ENCODE measurements around the gene PXN. TPM values are rescaled to one million over a fixed set of nuclear protein-coding genes. Genes with fewer than 3 reads are reported as not detected.
A peak's percentile ranks its signal among the peaks of the same experiment; 100 is the strongest.

Gene PXN
- total RNA-seq, 2 donors from 2014 or later: 34.7 to 76.7 TPM

DNA sequence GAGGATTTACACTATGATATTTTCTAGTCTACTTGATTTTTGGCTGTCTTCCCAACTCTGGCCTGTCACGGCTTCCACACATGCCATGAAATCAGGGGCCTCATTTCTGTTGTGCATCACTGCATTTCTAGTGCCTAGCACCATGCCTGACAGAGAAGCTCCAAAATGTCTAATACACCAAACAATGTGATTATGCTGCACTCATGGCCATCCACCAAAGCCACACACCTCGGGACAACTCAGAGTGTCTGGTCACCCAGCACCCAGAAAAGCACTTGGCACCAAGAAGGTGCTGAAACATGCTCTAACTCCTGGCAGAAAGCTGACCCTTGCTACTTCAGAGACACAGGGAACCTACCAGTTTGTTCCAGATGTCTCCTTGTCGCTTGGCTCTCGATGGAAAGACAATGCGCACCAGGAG lies 82.3 kb downstream of the PXN start:
- Histone ChIP-seq H3K36me3 (peaks cover 61% of the 10 kb centered on the region), H3K9me3 (no peaks in the 10 kb centered on the region), H3K4me3 (no peak overlapping the region), H3K4me1 (peaks cover 0 to 6% of the 10 kb centered on the region in 2 donors), H3K27ac (peak overlapping the region in 1 of 2 donors; percentile 20), H3K27me3 (no peaks in the 10 kb centered on the region)
- DNase-seq (ENCODE audit: low spot score): no peak
- TF ChIP-seq, protein P1, sequence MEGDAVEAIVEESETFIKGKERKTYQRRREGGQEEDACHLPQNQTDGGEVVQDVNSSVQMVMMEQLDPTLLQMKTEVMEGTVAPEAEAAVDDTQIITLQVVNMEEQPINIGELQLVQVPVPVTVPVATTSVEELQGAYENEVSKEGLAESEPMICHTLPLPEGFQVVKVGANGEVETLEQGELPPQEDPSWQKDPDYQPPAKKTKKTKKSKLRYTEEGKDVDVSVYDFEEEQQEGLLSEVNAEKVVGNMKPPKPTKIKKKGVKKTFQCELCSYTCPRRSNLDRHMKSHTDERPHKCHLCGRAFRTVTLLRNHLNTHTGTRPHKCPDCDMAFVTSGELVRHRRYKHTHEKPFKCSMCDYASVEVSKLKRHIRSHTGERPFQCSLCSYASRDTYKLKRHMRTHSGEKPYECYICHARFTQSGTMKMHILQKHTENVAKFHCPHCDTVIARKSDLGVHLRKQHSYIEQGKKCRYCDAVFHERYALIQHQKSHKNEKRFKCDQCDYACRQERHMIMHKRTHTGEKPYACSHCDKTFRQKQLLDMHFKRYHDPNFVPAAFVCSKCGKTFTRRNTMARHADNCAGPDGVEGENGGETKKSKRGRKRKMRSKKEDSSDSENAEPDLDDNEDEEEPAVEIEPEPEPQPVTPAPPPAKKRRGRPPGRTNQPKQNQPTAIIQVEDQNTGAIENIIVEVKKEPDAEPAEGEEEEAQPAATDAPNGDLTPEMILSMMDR (IDR thresholded peaks at IDR 0.05): no peak

DNA sequence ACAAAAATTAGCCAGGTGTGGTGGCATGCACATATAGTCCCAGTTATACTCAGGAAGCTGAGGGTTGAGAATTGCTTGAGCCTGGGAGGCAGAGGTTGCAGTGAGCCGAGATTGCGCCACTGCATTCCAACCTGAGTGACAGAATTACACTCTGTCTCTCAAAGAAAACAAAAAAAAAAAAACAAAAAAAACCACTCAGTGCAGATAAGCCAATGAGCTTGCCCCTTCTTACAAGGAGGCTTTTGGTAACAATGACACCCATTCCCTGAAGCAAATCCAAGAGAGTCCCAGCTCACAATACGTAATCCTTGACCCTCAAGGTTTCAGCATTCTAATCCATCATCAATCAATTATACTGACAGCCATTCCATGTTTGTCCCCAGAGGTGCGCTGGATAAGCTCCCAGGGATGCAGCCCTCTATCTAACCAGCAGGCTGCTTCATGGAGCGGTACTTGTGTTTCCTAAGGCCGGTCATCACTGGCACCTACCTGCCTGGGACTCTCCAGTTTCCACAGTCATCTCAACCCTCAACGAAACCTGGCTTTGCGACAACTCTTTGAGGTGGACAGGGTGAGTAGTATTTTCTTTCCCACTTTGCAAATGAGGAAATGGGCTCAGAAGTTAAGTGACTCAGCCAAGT lies 83.4 kb downstream of the PXN start:
- H3K4me1 ChIP-seq: peaks cover 0 to 6% of the 10 kb centered on the region in 2 donors
- TF ChIP-seq, protein P1 (IDR thresholded peaks at IDR 0.05): no peak
- DNase-seq (ENCODE audit: low spot score): no peak
- no peaks in the 10 kb centered on the region for H3K9me3 ChIP-seq
- no peaks in the 10 kb centered on the region for H3K27me3 ChIP-seq
- peaks cover 72% of the 10 kb centered on the region for H3K36me3 ChIP-seq
- H3K27ac ChIP-seq: no peak overlapping the region
- no peak overlapping the region for H3K4me3 ChIP-seq

DNA sequence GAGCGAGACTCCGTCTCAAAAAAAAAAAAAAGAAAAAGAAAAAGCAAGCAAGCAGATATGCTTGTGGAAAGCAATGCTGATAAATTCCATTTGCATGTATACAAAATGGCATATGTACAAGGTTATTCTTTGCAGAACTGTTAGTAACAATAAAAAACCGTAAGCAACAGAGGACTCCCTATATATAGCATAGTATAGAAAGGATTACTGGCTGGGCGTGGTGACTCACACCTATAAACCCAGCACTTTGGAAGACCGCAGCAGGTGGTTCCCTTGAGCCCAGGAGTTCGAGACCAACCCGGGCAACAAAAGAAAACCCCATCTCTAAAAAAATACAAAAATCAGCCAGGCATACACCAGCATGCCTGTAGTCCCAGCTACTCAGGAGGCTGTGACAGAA lies 84.6 kb downstream of the PXN start:
- H3K4me1 ChIP-seq: peaks cover 0 to 6% of the 10 kb centered on the region in 2 donors
- no peaks in the 10 kb centered on the region for H3K9me3 ChIP-seq
- H3K4me3 ChIP-seq: no peak overlapping the region
- TF ChIP-seq, protein P1 (IDR thresholded peaks at IDR 0.05): no peak
- DNase-seq (ENCODE audit: low spot score): no peak
- no peak overlapping the region for H3K27ac ChIP-seq
- peaks cover 73% of the 10 kb centered on the region for H3K36me3 ChIP-seq
- no peaks in the 10 kb centered on the region for H3K27me3 ChIP-seq

DNA sequence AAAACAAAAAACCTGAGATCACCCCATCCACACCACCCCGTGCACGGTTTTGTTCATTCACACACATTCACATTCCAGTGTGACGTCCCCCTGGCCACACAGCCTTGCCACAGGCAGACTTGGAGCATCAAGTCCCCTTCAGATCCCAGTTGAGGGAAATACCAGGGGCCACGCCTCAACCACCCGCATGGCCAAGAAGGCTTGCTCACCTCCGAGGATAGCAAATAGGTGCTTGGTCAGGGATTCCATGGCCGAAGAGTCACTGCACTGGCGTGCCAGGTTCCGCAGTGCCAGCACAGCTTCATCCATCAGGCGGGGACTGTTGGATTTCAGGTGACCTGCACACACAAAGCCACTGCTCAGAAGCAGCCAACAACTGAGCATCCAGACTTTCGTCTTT lies 90.0 kb downstream of the PXN start:
- Histone ChIP-seq H3K36me3 (peaks cover 90% of the 10 kb centered on the region), H3K27me3 (no peaks in the 10 kb centered on the region), H3K9me3 (no peaks in the 10 kb centered on the region), H3K27ac (no peak overlapping the region), H3K4me1 (no peaks in the 10 kb centered on the region), H3K4me3 (no peak overlapping the region)
- TF ChIP-seq, protein P1 (IDR thresholded peaks at IDR 0.05): no peak
- DNase-seq (ENCODE audit: low spot score): no peak

DNA sequence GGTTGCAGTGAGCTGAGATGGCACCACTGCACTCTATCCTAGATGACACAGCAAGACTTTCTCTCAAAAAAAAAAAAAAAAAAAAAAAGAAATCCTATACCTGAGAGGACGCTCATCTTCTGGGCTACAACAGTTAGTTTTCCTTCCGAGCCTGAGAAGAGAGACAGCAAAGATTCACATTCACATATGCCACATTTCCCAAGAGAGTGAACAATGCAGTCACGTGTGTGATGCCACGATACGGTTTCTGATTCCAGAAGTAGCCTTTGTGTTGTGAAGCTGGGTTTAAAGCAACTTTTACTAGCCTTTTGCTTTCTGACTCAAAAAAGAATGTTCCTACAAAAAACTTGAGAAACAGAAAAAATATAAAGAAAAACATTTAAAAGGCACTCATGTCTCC lies 90.5 kb downstream of the PXN start:
- Histone ChIP-seq H3K27me3 (no peaks in the 10 kb centered on the region), H3K36me3 (peaks cover 94% of the 10 kb centered on the region), H3K9me3 (no peaks in the 10 kb centered on the region), H3K27ac (no peak overlapping the region), H3K4me3 (no peak overlapping the region), H3K4me1 (no peaks in the 10 kb centered on the region)
- DNase-seq (ENCODE audit: low spot score): no peak
- TF ChIP-seq, protein P1 (IDR thresholded peaks at IDR 0.05): no peak

DNA sequence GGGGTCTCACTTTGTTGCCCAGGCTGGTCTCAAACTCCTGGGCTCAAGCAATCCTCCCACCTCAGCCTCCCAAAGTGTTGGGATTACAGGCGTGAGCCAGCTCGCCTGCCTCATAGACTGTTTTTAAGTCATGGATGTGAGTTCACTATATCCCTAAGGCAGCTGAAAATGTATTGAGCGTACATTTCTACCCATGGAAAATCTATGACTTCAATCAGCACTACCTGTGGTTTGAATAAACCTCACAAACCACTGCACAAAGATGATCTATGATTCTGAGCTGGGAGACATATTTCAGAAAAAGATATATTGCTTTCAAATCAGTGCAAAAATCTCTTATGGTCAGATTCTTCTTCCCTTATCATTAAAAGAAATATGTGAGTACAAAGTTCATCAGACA lies 93.5 kb downstream of the PXN start:
- H3K4me1 ChIP-seq: no peaks in the 10 kb centered on the region
- peaks cover 94% of the 10 kb centered on the region for H3K36me3 ChIP-seq
- no peaks in the 10 kb centered on the region for H3K27me3 ChIP-seq
- TF ChIP-seq, protein P1 (IDR thresholded peaks at IDR 0.05): no peak
- no peaks in the 10 kb centered on the region for H3K9me3 ChIP-seq
- H3K4me3 ChIP-seq: no peak overlapping the region
- DNase-seq (ENCODE audit: low spot score): no peak
- H3K27ac ChIP-seq: no peak overlapping the region

Measured in right atrium auricular region (tissue), 2 donors.